HEK293 (cell line): Measurements from ENCODE around the gene MAP3K5.
"Not testable (repeated sequence)": the region's sequence is repeated elsewhere in the genome, so short reads cannot be mapped to it uniquely, and the experiment has no call there.

ENCODE experiments used
- CTCF ChIA-PET: fragments of 350-600 bp; formaldehyde crosslinking; extraction: SDS; loops from one replicate; lab custom pipeline; 2021; ENCODE audit warnings: antibody characterized with exemption; lab: Yijun Ruan, JAX
- POLR2A ChIA-PET: fragments of 300-600 bp; formaldehyde crosslinking; extraction: SDS; loops from one replicate; lab custom pipeline; 2020; ENCODE audit warnings: antibody characterized with exemption, inconsistent platforms; lab: Yijun Ruan, JAX
- H3K27ac ChIP-seq: fragments of 200-500 bp; sonication (Bioruptor generic); 2 replicates; pipeline ENCODE4 v1.5.1; 2014; ENCODE audit warnings: low read depth, low read length, control low read depth, inconsistent platforms; ENCODE audit errors: extremely low read depth
- H3K36me3 ChIP-seq, 2 experiments: fragments of 200-500 bp in 1 of 2; sonication (Bioruptor generic) in 1 of 2; 1 replicate in 1 of 2; 2 replicates in 1 of 2; pipeline ENCODE4 v1.5.1; 2014 to 2017; ENCODE audit warnings: inconsistent platforms in 2 of 2, low read length in 2 of 2; ENCODE audit not compliant: control insufficient read depth in 2 of 2, insufficient read depth in 1 of 2
- H3K4me1 ChIP-seq: fragments of 200-500 bp; sonication (Bioruptor generic); 2 replicates; pipeline ENCODE4 v1.5.1; 2014; ENCODE audit warnings: mild to moderate bottlenecking, low read length, inconsistent platforms; ENCODE audit not compliant: control insufficient read depth, insufficient read depth
- H3K4me3 ChIP-seq: 2 replicates; pipeline ENCODE4 v1.5.1; 2011; ENCODE audit warnings: low read depth, mild to moderate bottlenecking, control low read depth, low read length, moderate library complexity
- H3K9me3 ChIP-seq: fragments of 200-500 bp; sonication (Bioruptor generic); 2 replicates; pipeline ENCODE4 v1.5.1; 2014; ENCODE audit warnings: low read depth, low read length, inconsistent platforms; ENCODE audit not compliant: control insufficient read depth, insufficient read depth
- PRDM1 ChIP-seq: fragments of 450-650 bp; formaldehyde crosslinking; IDR thresholded peaks from 2 replicates; pipeline ENCODE4; 2016; ENCODE audit warnings: missing biosample characterization, missing genetic modification characterization
- RBAK ChIP-seq: fragments of 450-650 bp; formaldehyde crosslinking; IDR thresholded peaks from 2 replicates; pipeline ENCODE4 v1.5.1; 2016; ENCODE audit warnings: missing biosample characterization, missing genetic modification characterization
- TCF7L2 ChIP-seq: IDR thresholded peaks from 2 replicates; pipeline ENCODE4 v1.6.1; 2011; ENCODE audit warnings: low read depth, mild to moderate bottlenecking, inconsistent platforms, low read length, moderate library complexity, borderline replicate concordance
- ZBTB17 ChIP-seq: fragments of 450-650 bp; formaldehyde crosslinking; IDR thresholded peaks from 2 replicates; pipeline ENCODE4 v1.5.1; 2016; ENCODE audit warnings: missing biosample characterization, missing genetic modification characterization
- ZEB2 ChIP-seq: fragments of 450-650 bp; formaldehyde crosslinking; IDR thresholded peaks from 2 replicates; pipeline ENCODE4 v1.5.1; 2016; ENCODE audit warnings: missing biosample characterization, missing genetic modification characterization
- ZNF133 ChIP-seq: fragments of 450-650 bp; formaldehyde crosslinking; IDR thresholded peaks from 2 replicates; pipeline ENCODE4 v1.5.1; 2016; ENCODE audit warnings: missing biosample characterization, missing genetic modification characterization
- ZNF302 ChIP-seq: fragments of 450-650 bp; formaldehyde crosslinking; IDR thresholded peaks from 2 replicates; pipeline ENCODE4 v1.5.1; 2016; ENCODE audit warnings: missing biosample characterization, missing genetic modification characterization, low read depth
- ZNF48 ChIP-seq: fragments of 450-650 bp; formaldehyde crosslinking; IDR thresholded peaks from 2 replicates; pipeline ENCODE4 v1.5.1; 2016; ENCODE audit warnings: missing biosample characterization, missing genetic modification characterization
- ZNF548 ChIP-seq: fragments of 450-650 bp; formaldehyde crosslinking; IDR thresholded peaks from 2 replicates; pipeline ENCODE4 v1.5.1; 2016; ENCODE audit warnings: missing biosample characterization, missing genetic modification characterization
- ZNF558 ChIP-seq: fragments of 450-650 bp; formaldehyde crosslinking; IDR thresholded peaks from 2 replicates; pipeline ENCODE4 v1.5.1; 2016; ENCODE audit warnings: missing biosample characterization, missing genetic modification characterization
- ZNF596 ChIP-seq: fragments of 450-650 bp; IDR thresholded peaks from 2 replicates; pipeline ENCODE4 v1.5.0; 2018; ENCODE audit warnings: missing biosample characterization, mild to moderate bottlenecking, missing genetic modification characterization, moderate library complexity
- ZNF621 ChIP-seq: fragments of 450-650 bp; formaldehyde crosslinking; IDR thresholded peaks from 2 replicates; pipeline ENCODE4 v1.5.1; 2017; ENCODE audit warnings: missing biosample characterization, missing genetic modification characterization
- ZNF623 ChIP-seq: fragments of 450-650 bp; formaldehyde crosslinking; IDR thresholded peaks from 2 replicates; pipeline ENCODE4 v1.5.1; 2016; ENCODE audit warnings: missing biosample characterization, missing genetic modification characterization
- ZNF626 ChIP-seq: fragments of 450-650 bp; sonication (Bioruptor Pico); formaldehyde crosslinking; IDR thresholded peaks from 2 replicates; pipeline ENCODE4 v1.5.1; 2018; ENCODE audit warnings: missing biosample characterization, missing genetic modification characterization, inconsistent platforms
- ZNF785 ChIP-seq: fragments of 450-650 bp; formaldehyde crosslinking; IDR thresholded peaks from 2 replicates; pipeline ENCODE4 v1.5.1; 2016; ENCODE audit warnings: missing biosample characterization, missing genetic modification characterization
- ZSCAN23 ChIP-seq: fragments of 450-650 bp; formaldehyde crosslinking; IDR thresholded peaks from 2 replicates; pipeline ENCODE4 v1.5.1; 2016; ENCODE audit warnings: missing biosample characterization, missing genetic modification characterization
- ZSCAN30 ChIP-seq: fragments of 450-650 bp; IDR thresholded peaks from 2 replicates; pipeline ENCODE4 v1.5.1; 2018; ENCODE audit warnings: missing biosample characterization, mild to moderate bottlenecking, missing genetic modification characterization, moderate library complexity
- TF ChIP-seq, protein P1 (sequence below): fragments of 450-650 bp; formaldehyde crosslinking; optimal IDR thresholded peaks from 2 replicates; pipeline ENCODE3; 2016; ENCODE audit warnings: missing biosample characterization, mild to moderate bottlenecking, missing genetic modification characterization
- TF ChIP-seq, protein P2 (sequence below): fragments of 450-650 bp; formaldehyde crosslinking; IDR thresholded peaks from 2 replicates; pipeline ENCODE4 v1.5.1; 2016; ENCODE audit warnings: missing biosample characterization, missing genetic modification characterization
- TF ChIP-seq, protein P3 (sequence below): fragments of 450-650 bp; formaldehyde crosslinking; IDR thresholded peaks from 2 replicates; pipeline ENCODE4 v1.5.1; 2017; ENCODE audit warnings: missing biosample characterization, missing genetic modification characterization
- TF ChIP-seq, protein P4 (sequence below): fragments of 450-650 bp; formaldehyde crosslinking; IDR thresholded peaks from 2 replicates; pipeline ENCODE4 v1.5.1; 2016; ENCODE audit warnings: missing biosample characterization, missing genetic modification characterization

MAP3K5 gene

DNA sequence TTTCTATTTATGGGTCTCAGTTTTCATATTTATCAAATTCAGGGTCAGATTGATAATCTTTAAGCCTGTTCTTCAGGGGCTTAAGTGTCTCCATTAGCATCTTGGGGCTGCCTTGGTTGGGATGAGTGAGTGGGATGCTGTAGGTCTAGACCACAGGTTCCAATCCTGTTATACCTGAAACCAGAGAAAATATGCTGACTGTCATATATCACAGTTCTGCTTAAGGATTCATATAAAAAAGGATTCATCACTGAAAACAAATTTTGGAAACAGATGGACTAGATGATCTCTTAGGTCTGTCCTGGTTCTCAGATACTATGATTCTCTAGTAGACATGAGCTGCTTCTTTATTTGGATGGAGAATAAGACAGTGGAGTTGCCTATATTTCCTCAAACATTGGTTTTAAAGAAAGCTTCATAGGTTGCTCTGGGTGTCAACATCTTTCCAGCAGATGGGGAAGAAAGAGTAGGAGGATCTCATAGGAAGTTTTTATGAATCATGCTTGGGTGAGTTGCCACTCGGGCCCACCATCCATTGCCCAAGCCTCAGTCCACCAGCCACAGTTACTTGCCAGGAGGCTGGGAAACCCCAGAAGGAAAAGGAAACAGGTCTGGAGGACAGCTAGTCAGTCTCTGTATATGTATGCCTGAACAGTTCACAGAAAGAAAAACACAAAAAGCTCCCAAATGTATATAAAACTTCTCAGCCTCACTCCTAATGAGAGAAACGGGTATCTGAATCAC is 199.2 kb downstream of the MAP3K5 start (continued):
- TF ChIP-seq ZNF623, result no peak
- TF ChIP-seq TCF7L2, result no peak
- no peak for TF ChIP-seq ZNF621 (tag by site-specific recombination)

DNA sequence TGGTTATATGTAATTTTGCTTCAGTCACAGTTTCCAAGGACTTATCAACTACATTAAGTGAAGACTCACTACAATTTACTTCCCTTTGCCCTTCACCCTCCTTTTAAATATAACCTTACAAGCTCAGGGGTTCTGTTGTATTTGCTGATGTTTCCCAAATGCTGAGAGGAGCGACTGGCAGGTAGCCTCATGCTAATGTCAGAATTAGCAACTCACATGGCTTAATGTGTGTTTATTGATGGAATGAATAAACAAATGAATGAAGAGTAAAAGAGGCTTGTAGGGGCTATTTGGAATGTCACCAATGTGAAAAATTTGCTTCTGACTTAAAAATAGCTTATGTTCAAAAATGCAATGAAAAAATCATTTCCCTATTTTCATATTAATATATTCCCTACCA is 200.7 kb downstream of the MAP3K5 start:
- CTCF ChIA-PET, result interaction anchor here (0.9 to 2.2 kb wide), 3 partner anchors 10 to 201 kb away, joined by 3 to 7 read pairs (median 3); partner anchors contain the start of gene MAP3K5

DNA sequence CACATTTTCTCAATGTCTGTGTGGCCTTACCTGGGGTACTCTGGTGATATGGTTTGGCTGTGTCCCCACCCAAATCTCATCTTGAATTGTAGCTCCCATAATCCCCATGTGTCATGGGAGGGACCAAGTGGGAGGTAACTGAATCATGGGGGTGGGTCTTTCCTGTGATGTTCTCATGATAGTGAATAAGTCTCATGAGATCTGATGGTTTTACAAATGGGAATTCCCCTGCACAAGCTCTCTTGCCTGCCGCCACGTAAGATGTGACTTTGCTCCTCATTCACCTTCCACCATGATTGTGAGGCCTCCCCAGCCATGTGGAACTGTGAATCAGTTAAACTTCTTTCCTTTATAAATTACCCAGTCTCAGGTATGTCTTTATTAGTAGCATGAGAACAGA is 201.4 kb downstream of the MAP3K5 start:
- H3K27ac ChIP-seq, H3K4me1 ChIP-seq, H3K9me3 ChIP-seq, POLR2A ChIA-PET, H3K4me3 ChIP-seq: not testable (repeated sequence)
- peaks cover 9 to 35% of the 10 kb centered on the region in 2 experiments for H3K36me3 ChIP-seq
- CTCF ChIA-PET, result interaction anchor here (0.7 to 2.2 kb wide), 2 partner anchors 9 to 202 kb away, joined by 3 to 7 read pairs; partner anchors contain the start of gene MAP3K5

More for the DNA sequence above, 200.7 kb downstream of the MAP3K5 start:
- Histone ChIP-seq H3K9me3 (no peaks in the 10 kb centered on the region), H3K4me3 (no peak overlapping the region), H3K27ac (no peak overlapping the region), H3K36me3 (peaks cover 9 to 35% of the 10 kb centered on the region in 2 experiments), H3K4me1 (no peaks in the 10 kb centered on the region)
- POLR2A ChIA-PET, result no interaction called here
- TF ChIP-seq ZNF48 (tag by site-specific recombination), result no peak
- TF ChIP-seq ZBTB17 (tag by site-specific recombination), result no peak
- TF ChIP-seq ZNF133 (tag by site-specific recombination), result no peak
- TF ChIP-seq, protein P1, sequence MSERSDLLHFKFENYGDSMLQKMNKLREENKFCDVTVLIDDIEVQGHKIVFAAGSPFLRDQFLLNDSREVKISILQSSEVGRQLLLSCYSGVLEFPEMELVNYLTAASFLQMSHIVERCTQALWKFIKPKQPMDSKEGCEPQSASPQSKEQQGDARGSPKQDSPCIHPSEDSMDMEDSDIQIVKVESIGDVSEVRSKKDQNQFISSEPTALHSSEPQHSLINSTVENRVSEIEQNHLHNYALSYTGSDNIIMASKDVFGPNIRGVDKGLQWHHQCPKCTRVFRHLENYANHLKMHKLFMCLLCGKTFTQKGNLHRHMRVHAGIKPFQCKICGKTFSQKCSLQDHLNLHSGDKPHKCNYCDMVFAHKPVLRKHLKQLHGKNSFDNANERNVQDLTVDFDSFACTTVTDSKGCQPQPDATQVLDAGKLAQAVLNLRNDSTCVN, result no peak
- no peak for TF ChIP-seq ZEB2 (tag by site-specific recombination)
- TF ChIP-seq ZNF626 (tag by site-specific recombination), result no peak
- no peak for TF ChIP-seq RBAK
- no peak for TF ChIP-seq ZNF596
- no peak for TF ChIP-seq ZSCAN30 (tag by site-specific recombination)
- no peak for TF ChIP-seq ZNF558
- no peak for TF ChIP-seq PRDM1 (tag by site-specific recombination)
- TF ChIP-seq TCF7L2, result no peak
- no peak for TF ChIP-seq ZNF302 (tag by site-specific recombination)
- no peak for TF ChIP-seq ZSCAN23 (tag by site-specific recombination)
- TF ChIP-seq, protein P2, sequence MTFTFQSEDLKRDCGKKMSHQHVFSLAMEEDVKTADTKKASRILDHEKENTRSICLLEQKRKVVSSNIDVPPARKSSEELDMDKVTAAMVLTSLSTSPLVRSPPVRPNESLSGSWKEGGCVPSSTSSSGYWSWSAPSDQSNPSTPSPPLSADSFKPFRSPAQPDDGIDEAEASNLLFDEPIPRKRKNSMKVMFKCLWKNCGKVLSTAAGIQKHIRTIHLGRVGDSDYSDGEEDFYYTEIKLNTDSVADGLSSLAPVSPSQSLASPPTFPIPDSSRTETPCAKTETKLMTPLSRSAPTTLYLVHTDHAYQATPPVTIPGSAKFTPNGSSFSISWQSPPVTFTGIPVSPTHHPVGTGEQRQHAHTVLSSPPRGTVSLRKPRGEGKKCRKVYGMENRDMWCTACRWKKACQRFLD (tag by site-specific recombination), result no peak
- TF ChIP-seq, protein P3, sequence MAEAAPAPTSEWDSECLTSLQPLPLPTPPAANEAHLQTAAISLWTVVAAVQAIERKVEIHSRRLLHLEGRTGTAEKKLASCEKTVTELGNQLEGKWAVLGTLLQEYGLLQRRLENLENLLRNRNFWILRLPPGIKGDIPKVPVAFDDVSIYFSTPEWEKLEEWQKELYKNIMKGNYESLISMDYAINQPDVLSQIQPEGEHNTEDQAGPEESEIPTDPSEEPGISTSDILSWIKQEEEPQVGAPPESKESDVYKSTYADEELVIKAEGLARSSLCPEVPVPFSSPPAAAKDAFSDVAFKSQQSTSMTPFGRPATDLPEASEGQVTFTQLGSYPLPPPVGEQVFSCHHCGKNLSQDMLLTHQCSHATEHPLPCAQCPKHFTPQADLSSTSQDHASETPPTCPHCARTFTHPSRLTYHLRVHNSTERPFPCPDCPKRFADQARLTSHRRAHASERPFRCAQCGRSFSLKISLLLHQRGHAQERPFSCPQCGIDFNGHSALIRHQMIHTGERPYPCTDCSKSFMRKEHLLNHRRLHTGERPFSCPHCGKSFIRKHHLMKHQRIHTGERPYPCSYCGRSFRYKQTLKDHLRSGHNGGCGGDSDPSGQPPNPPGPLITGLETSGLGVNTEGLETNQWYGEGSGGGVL (tag by site-specific recombination), result no peak
- no peak for TF ChIP-seq ZNF785 (tag by site-specific recombination)
- TF ChIP-seq ZNF548 (tag by site-specific recombination), result no peak
- TF ChIP-seq, protein P4, sequence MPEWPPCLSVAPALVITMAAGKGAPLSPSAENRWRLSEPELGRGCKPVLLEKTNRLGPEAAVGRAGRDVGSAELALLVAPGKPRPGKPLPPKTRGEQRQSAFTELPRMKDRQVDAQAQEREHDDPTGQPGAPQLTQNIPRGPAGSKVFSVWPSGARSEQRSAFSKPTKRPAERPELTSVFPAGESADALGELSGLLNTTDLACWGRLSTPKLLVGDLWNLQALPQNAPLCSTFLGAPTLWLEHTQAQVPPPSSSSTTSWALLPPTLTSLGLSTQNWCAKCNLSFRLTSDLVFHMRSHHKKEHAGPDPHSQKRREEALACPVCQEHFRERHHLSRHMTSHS (tag by site-specific recombination), result no peak
